Measurements from ENCODE around the gene RUNX1.

Gene RUNX1

GRCh38 chr21:34939673-34940331 lies 109.3 kb downstream of the RUNX1 start:
- DNase-seq: no peak

GRCh38 chr21:34938089-34938764 lies 110.9 kb downstream of the RUNX1 start:
- DNase-seq: no peak

- no peak for DNase-seq
These were observed 112.1 kb downstream of the RUNX1 start for GRCh38 chr21:34936883-34937563.

- no peak for DNase-seq
These were observed 112.7 kb downstream of the RUNX1 start for GRCh38 chr21:34936371-34936789.

GRCh38 chr21:34935898-34936297 lies 113.2 kb downstream of the RUNX1 start:
- no peak for DNase-seq

DNA sequence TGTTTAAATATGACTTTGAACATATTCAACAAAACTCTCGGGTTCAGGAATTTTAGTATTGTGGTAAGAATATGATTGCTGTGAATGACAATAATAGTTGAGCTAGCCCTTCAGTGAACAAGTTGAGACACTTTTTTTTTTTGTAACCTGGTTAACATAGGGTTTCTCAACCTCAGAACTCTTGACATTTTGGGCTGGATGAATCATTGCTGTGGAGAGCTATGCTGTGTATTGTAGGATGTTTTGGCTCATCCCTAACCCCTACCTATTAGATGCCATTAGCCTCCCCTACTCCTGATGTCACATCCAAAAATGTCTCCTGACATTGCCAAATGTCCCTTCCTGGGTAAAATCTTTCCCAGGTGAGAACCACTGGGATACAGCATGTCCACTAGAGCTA lies 113.7 kb downstream of the RUNX1 start:
- no peak for DNase-seq

DNA sequence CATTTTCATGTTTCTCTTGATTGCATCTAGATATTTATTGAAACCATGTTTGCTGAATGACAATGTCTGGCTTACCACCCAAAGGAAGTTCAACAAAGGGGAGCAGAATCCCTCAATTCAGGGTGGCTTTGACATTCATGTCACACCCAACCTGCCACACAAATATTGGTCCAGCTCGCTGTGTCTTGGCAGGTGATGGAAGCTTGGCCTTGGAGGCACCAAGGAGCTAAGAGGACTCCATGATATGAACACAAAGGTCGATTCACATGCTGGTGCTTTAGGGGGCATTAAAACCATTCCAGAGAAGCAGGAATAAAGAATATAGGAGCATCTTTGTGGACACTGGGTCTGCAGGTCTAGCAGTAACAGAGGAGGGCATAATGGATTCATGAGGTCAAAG lies 114.8 kb downstream of the RUNX1 start:
- no peak for DNase-seq

GRCh38 chr21:34933609-34934335 lies 115.3 kb downstream of the RUNX1 start:
- no peak for DNase-seq

- no peak for DNase-seq
These were observed 116.9 kb downstream of the RUNX1 start for GRCh38 chr21:34932233-34932632.

DNA sequence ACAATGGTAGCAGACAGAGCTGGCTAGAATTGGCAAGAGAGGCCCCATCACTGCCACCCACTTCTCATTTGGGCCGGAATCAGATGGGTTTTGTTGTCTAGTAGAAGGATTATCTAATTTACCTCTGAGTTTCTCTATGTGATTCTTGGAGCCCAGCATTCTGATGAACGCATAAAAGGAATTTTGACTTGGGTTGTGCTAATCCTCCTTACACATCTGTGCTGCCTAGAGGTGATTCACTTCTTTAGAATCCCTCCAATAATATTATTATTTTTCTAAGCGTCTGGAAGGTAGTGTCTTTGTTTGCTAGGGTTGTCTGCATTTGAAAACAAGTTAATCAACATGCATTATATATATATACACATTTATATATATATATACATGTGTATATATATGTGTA lies 118.1 kb downstream of the RUNX1 start:
- DNase-seq: no peak

GRCh38 chr21:34928637-34929036 lies 120.5 kb downstream of the RUNX1 start:
- DNase-seq: no peak

- no peak for DNase-seq
These were observed 121.1 kb downstream of the RUNX1 start for GRCh38 chr21:34927992-34928391.

DNA sequence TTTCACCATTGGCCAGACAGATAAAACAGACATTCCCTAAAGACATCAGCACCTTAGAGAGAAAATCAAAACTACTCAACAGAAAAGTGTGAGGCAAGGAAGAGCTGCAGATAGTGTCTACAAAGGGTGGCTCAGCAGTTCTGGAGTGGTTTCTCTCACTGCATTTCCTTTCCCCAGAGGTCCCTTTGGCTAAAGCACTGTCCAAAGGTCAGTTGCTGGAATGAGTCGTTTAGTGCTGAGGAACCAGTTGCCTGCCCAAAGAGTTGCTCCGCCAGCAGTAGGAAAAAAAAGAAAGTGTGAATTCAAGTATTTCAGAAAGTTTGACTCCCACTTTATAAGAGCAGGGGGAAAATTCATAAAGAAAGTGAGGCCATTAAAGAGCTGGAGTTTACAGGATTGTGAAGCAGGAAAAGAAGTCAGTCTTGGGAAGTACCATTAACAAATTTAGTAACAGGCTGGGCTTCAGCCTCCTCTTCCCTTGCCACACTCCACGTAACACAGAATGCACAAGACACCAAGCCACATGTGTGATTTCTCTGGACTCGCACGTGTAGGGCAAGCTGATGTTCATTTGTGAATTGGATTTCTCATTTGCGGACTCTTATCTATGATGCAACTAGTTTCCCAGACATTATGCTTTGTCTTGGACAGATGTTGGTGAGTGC lies 122.2 kb downstream of the RUNX1 start:
- DNase-seq: no peak

DNA sequence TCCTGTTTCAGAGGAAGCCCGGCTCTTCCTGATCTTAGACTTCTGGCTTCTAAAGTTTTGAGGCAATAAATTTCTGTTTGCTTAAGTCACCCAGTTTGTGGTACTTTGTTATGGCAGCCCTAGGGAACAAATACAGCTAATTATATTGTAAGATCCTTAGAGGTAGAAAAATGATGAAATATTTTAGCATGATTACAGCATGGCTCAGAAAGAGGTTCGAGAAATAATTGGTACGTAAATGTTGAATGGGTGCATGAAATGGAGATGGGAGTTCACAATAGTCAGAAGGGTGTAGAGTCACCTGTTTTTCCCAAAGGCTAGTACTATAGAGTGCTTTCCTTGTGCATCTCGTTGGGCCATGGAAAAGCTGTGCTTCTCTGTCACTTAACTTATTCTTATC lies 123.5 kb downstream of the RUNX1 start:
- no peak for DNase-seq

DNA sequence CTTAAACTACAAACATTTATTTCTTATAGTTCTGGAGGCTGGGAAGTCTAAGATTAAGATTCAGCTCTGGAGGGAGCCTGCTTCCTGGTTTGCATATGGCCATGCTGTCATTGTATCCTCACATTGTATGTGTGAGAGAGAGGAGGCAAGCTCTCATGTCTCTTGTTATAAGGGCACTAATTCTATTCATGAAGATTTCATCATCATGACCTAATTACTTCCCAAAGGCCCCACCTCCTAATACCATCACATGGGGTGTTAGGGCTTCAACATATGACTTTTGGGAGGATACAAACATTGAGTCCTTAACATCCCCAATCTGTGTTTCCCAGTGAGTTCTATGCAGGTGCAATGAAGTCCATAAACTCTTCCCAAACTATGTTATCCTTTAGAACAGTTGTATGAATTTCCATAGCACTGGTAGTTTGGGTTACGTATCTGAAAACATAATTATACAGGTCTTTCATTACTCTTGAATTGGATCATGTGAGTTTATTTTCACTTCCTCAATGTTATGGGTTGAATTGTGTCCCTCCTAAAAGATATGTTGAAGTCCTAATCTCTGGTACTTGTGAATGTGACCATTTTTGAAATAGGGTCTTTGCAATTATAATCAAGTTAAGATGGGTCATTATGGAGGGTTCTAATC lies 124.2 kb downstream of the RUNX1 start:
- DNase-seq: no peak

GRCh38 chr21:34924194-34924593 lies 124.9 kb downstream of the RUNX1 start:
- no peak for DNase-seq

DNA sequence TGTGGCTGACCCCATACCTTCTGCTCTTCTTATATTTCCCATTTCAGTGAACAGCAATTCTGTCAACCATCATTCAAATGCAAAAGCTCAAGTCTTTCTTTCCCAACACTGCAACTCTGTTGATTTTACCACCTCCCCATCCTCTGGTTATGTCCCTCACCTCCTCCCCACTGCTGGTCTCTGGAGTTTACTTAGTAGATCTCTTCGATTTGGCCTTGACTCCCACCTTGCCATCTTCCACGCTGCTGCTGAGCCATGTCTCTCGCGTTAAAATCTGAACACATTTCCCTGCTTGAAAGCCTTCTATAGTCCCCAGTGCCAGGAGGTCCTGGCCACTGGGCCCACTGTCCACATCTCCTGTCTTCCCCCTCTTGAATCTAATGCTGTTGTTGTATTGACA lies 125.5 kb downstream of the RUNX1 start:
- no peak for DNase-seq

DNA sequence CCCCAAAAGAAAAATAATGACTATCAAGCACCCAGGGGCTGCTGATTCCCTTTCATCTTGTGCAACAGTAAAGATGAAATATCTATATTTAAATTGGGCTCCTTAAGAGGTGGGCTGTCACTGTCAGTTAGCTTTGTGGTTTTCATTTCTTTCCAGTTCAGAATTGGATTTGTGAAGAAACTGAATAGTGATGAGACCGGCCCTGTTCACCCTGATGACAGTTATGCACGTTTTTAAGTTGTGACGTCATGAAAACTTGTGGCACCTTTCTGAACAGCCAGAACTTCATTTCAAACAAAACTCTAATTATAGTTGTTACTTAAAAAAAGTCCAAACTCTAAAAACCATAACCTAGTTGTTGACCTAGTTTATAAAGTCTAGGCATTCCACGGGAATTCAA lies 125.9 kb downstream of the RUNX1 start:
- DNase-seq: no peak

GRCh38 chr21:34922479-34922878 lies 126.6 kb downstream of the RUNX1 start:
- DNase-seq: no peak

DNA sequence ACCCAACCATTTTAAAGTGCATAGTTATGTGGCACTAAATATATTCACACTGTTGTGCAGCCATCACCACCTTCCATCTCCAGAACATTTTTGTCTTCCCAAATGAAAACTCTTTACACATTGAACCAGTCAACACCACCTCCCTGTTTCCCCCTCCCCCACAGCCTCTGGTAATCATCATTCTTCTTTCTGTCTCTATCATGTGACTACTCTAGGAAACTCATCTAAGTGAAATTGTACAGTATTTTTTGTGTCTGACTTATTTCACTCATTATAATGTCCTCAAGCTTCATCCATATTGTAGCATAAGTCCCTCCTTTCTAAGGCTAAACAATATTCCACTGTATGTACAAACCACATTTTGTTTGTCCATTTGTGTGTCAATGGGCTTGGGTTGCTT lies 128.0 kb downstream of the RUNX1 start:
- no peak for DNase-seq

- DNase-seq: no peak
These were observed 129.7 kb downstream of the RUNX1 start for GRCh38 chr21:34919406-34919805.

DNA sequence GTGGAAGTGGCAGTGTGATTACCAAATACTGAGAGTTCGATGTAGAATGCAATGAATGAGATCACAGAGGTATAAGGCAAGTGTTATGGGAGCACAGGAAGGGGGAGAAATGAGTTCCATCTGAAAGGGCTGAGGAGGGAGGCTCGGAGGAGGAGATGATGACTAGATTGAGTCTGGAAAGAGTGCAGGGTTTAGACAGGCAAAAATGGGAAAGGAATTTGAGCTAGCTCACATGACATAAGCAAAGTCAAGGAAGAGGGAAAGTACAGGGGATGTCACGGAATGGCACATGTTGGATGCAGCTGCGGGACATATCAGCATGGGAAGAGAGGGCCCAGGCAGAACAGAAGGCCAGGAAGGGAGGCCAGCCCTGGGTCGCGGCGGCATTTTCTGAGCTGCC lies 132.7 kb downstream of the RUNX1 start:
- no peak for DNase-seq
